ENCODE data around the gene STAB1. TPM values are rescaled to one million over a fixed set of nuclear protein-coding genes. Genes with fewer than 3 reads are reported as not detected.

The STAB1 gene
- total RNA-seq, 3 donors from 2014 or later = 47.7 to 149 (median 55.4) TPM

GRCh38 chr3:52487050-52487787, 7.9 kb upstream of the STAB1 start:
- peaks cover 5 to 13% of the 10 kb centered on the region in 2 donors for H3K4me1 ChIP-seq
- H3K9me3 ChIP-seq = no peaks in the 10 kb centered on the region
- no peak for TF ChIP-seq CTCF (IDR thresholded peaks at IDR 0.05)
- no peak for TF ChIP-seq POLR2AphosphoS5 (IDR thresholded peaks at IDR 0.05)
- no peak for TF ChIP-seq POLR2A (IDR thresholded peaks at IDR 0.05)
- no peak overlapping the region for H3K4me3 ChIP-seq
- no peak for DNase-seq (ENCODE audit: low spot score in 2 of 2)
- peaks cover 15% of the 10 kb centered on the region for H3K36me3 ChIP-seq
- H3K27ac ChIP-seq = peak overlapping the region in 1 of 2 donors; percentile 69
- intact Hi-C loops (cut with DNase I; ENCODE audit: low total_unique reads) = no loop called here
- H3K27me3 ChIP-seq = no peaks in the 10 kb centered on the region

GRCh38 chr3:52487788-52488691, 7.1 kb upstream of the STAB1 start:
- Histone ChIP-seq H3K4me1 (peaks cover 5 to 10% of the 10 kb centered on the region in 2 donors), H3K36me3 (peaks cover 15% of the 10 kb centered on the region), H3K4me3 (no peak overlapping the region), H3K9me3 (no peaks in the 10 kb centered on the region), H3K27ac (peak overlapping the region in 1 of 2 donors; percentile 85), H3K27me3 (no peaks in the 10 kb centered on the region)
- intact Hi-C loops (cut with DNase I; ENCODE audit: low total_unique reads) = no loop called here
- no peak for DNase-seq (ENCODE audit: low spot score in 2 of 2)
- TF ChIP-seq POLR2AphosphoS5 (IDR thresholded peaks at IDR 0.05) (no peak), POLR2A (IDR thresholded peaks at IDR 0.05) (no peak)

GRCh38 chr3:52488746-52489145, 6.4 kb upstream of the STAB1 start:
- Histone ChIP-seq H3K36me3 (peaks cover 15% of the 10 kb centered on the region), H3K4me1 (peaks cover 5 to 7% of the 10 kb centered on the region in 2 donors), H3K9me3 (no peaks in the 10 kb centered on the region), H3K4me3 (no peak overlapping the region), H3K27me3 (no peaks in the 10 kb centered on the region), H3K27ac (peak overlapping the region in 1 of 2 donors; percentile 85)
- intact Hi-C loops (cut with DNase I; ENCODE audit: low total_unique reads) = no loop called here
- no peak for DNase-seq (ENCODE audit: low spot score in 2 of 2)
- TF ChIP-seq POLR2A (IDR thresholded peaks at IDR 0.05) = no peak
- no peak for TF ChIP-seq POLR2AphosphoS5 (IDR thresholded peaks at IDR 0.05)
- no peak for TF ChIP-seq CTCF (IDR thresholded peaks at IDR 0.05)

GRCh38 chr3:52489453-52489852, 5.7 kb upstream of the STAB1 start:
- intact Hi-C loops (cut with DNase I; ENCODE audit: low total_unique reads) = no loop called here
- TF ChIP-seq CTCF (IDR thresholded peaks at IDR 0.05) = no peak
- TF ChIP-seq POLR2A (IDR thresholded peaks at IDR 0.05) = no peak
- no peak for TF ChIP-seq POLR2AphosphoS5 (IDR thresholded peaks at IDR 0.05)
- Histone ChIP-seq H3K27me3 (no peaks in the 10 kb centered on the region), H3K4me1 (peaks cover 5 to 7% of the 10 kb centered on the region in 2 donors), H3K9me3 (no peaks in the 10 kb centered on the region), H3K4me3 (no peak overlapping the region), H3K27ac (peak overlapping the region in 1 of 2 donors; percentile 85), H3K36me3 (peaks cover 15% of the 10 kb centered on the region)
- DNase-seq (ENCODE audit: low spot score in 2 of 2) = no peak

- no peak for DNase-seq (ENCODE audit: low spot score in 2 of 2)
- H3K9me3 ChIP-seq = no peaks in the 10 kb centered on the region
- peaks cover 15% of the 10 kb centered on the region for H3K36me3 ChIP-seq
- H3K4me3 ChIP-seq = peak overlapping the region in 1 of 3 donors; percentile 15
- intact Hi-C loops (cut with DNase I; ENCODE audit: low total_unique reads) = no loop called here
- H3K27me3 ChIP-seq = no peaks in the 10 kb centered on the region
- peak overlapping the region; percentile 62 to 85 for H3K27ac ChIP-seq
- peaks cover 0 to under 1% of the 10 kb centered on the region in 2 donors for H3K4me1 ChIP-seq
- TF ChIP-seq POLR2A (IDR thresholded peaks at IDR 0.05) (no peak), CTCF (IDR thresholded peaks at IDR 0.05) (no peak), POLR2AphosphoS5 (IDR thresholded peaks at IDR 0.05) (no peak)
These were observed 4.9 kb upstream of the STAB1 start for GRCh38 chr3:52490035-52490938.

Measured in breast epithelium (tissue), 4 donors.